IgD-negative memory B cell (primary cell): ENCODE measurements around the gene CPNE1. TPM values are rescaled to one million over a fixed set of nuclear protein-coding genes. Genes with fewer than 3 reads are reported as not detected.
A peak's percentile ranks its signal among the peaks of the same experiment; 100 is the strongest.

Experiments
- H3K27ac Mint-ChIP-seq, 3 donors: one replicate each; pipeline ENCODE4 v1.8.0; 2020 to 2022; ENCODE audit warnings: mild to moderate bottlenecking in 3 of 3, mixed read lengths in 3 of 3, moderate library complexity in 1 of 3
- H3K27me3 Mint-ChIP-seq: one replicate; pipeline ENCODE4 v1.8.0; 2021; ENCODE audit warnings: mixed read lengths
- H3K36me3 Mint-ChIP-seq: one replicate; pipeline ENCODE4 v1.8.0; 2020; ENCODE audit warnings: mild to moderate bottlenecking, mixed read lengths
- H3K4me1 Mint-ChIP-seq, 3 donors: one replicate each; pipeline ENCODE4 v1.8.0; 2020 to 2022; ENCODE audit warnings: mixed read lengths in 3 of 3, mild to moderate bottlenecking in 1 of 3
- H3K4me3 Mint-ChIP-seq, 4 donors: one replicate each; pipeline ENCODE4 v1.8.0; 2020 to 2022; ENCODE audit warnings: mild to moderate bottlenecking in 4 of 4, mixed read lengths in 4 of 4, moderate library complexity in 3 of 4
- H3K9me3 Mint-ChIP-seq, 3 donors: one replicate each; pipeline ENCODE4 v1.8.0; 2020 to 2021; ENCODE audit warnings: mixed read lengths in 3 of 3, mild to moderate bottlenecking in 1 of 3
- polyA plus RNA-seq: library from polyadenylated mRNA; unstranded; fragments of 300-500 nt; fragmentation: Illumina TruSeq; gene quantifications from one replicate; pipeline ENCODE4 v1.2.3, GENCODE V29; 2021

Gene CPNE1
- polyA plus RNA-seq, 1 donor from 2014 or later = 306 TPM

DNA sequence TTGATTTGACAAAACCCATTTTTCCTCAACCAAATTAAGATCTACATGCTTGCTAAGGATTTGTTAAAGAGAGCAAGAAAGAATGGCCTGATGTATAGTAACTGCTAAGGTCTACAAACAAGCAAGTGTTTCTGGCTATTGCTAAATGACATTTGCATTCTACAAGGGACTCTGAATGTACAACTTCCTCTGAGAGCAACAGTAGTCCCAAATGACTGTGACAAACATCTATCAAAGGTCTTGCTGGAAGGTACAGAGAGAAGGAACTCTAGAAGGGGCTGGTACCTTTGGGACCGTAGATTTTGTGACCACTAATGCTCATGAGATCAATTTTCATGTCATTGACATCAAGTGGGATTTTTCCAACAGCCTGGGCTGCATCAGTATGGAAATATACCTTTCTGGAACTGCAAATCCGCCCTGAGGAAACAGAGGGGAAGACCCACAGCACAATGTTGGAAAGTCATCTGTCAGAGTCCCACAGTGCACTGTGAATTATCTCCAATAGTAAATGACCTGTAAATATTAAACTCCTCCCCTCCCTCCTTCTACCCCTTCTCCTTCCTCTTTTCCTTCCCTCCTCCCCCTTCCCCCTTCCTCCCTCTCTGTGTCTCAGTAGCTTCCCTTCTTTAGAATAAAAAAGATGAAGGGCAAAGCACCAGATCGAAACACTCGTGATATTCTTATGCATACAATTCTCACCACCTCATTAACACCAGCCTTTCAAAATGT, 15.9 kb upstream of the CPNE1 start:
- H3K36me3 Mint-ChIP-seq = no peaks in the 10 kb centered on the region
- H3K4me3 Mint-ChIP-seq = peak overlapping the region in 1 of 4 donors; percentile 7

DNA sequence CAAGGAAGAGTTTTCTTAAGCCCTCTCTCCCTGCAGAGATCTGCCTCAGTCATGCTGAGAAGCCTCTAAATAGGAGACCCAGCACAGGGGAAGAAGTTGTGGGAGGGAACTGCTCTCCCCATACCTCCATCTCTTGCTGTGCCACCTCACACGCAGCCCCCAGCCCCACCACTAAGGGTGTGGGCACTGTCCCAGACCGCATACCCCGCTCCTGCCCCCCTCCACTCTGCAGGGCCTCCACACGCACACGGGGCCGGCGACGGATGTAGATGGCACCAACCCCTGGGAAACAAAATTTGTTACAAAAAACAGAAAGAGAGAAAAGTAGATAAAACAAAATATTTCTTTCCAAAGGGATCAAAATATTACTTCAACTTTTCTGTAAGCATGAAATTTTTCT, 10.2 kb upstream of the CPNE1 start:
- Mint-ChIP-seq H3K36me3 (peaks cover 4% of the 10 kb centered on the region), H3K27me3 (no peaks in the 10 kb centered on the region), H3K4me3 (no peak overlapping the region), H3K4me1 (peaks cover 0 to 2% (median 0%) of the 10 kb centered on the region in 3 donors), H3K9me3 (no peaks in the 10 kb centered on the region), H3K27ac (no peak overlapping the region)

More for the DNA sequence above, 15.9 kb upstream of the CPNE1 start:
- Mint-ChIP-seq H3K27ac (peak overlapping the region in 1 of 3 donors; percentile 3), H3K9me3 (no peaks in the 10 kb centered on the region), H3K27me3 (no peaks in the 10 kb centered on the region), H3K4me1 (peaks cover 6 to 13% (median 11%) of the 10 kb centered on the region in 3 donors)

DNA sequence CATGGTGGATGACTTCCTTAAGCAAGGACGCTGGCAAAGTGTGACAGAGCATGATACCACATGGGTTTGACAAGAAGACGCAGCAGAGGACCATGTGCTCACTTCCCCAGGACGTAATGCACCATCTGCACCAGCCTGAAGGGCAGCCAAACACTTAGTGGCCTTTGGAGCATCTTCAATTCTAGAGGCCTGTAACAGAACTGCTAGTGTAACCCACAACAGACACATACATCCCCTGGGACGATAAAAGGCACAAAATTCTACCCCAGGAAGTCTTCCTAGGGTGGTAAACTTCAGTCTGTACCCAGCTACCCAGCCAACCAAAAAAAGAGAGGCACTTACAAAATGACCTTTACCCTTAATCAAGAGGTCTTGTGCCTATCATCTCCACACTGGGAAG, 9.2 kb upstream of the CPNE1 start:
- H3K9me3 Mint-ChIP-seq = no peaks in the 10 kb centered on the region
- peaks cover 10% of the 10 kb centered on the region for H3K36me3 Mint-ChIP-seq
- no peak overlapping the region for H3K27ac Mint-ChIP-seq
- no peaks in the 10 kb centered on the region for H3K27me3 Mint-ChIP-seq
- peaks cover 0 to under 1% (median 0%) of the 10 kb centered on the region in 3 donors for H3K4me1 Mint-ChIP-seq
- no peak overlapping the region for H3K4me3 Mint-ChIP-seq

DNA sequence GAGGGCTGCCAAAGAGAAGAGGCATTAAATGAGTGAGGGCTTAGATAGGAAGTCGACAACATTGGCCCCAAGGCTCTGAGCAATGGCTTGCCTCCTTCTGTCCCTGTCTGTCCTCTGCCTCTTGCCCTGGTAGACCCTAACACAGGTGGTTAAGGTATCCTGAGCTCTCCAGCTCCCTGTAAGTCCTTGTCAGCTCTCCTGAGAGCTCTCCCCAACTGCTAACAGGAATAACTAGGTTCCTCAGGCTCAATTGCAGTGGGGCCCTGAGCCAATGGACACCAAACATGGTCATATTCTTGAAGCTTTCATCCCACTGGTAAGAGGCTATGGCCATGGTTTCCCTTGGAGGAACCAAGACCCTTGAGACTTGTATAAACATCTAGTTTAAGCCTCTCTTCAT, 5.0 kb upstream of the CPNE1 start:
- peak overlapping the region in 1 of 4 donors; percentile 55 for H3K4me3 Mint-ChIP-seq
- peaks cover 11% of the 10 kb centered on the region for H3K36me3 Mint-ChIP-seq
- no peaks in the 10 kb centered on the region for H3K27me3 Mint-ChIP-seq
- no peak overlapping the region for H3K27ac Mint-ChIP-seq
- no peaks in the 10 kb centered on the region for H3K9me3 Mint-ChIP-seq
- H3K4me1 Mint-ChIP-seq = peaks cover 3 to 5% (median 4%) of the 10 kb centered on the region in 3 donors

DNA sequence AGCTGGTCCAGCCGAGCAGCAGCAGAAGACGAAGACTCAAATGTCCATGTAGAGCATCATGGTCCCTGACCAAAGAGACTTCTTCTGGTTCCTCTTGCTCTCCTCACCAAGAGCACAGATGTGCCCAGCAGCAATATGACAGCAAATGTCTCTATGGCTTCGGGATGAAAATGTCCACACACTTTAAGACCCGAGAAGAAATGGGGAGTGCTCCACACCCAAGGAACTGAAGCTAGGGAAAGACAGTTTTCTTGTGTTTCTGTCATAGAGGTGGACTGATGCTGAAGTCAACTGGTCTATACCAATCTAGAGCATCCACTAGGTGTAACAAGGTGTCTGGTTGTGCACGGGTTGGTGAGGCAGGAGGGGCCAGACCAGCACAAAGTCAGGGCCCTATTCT, 4.5 kb upstream of the CPNE1 start:
- Mint-ChIP-seq H3K4me1 (peaks cover 3 to 5% (median 4%) of the 10 kb centered on the region in 3 donors), H3K27me3 (no peaks in the 10 kb centered on the region), H3K4me3 (peak overlapping the region in 1 of 4 donors; percentile 55), H3K9me3 (no peaks in the 10 kb centered on the region), H3K27ac (no peak overlapping the region), H3K36me3 (peaks cover 11% of the 10 kb centered on the region)

DNA sequence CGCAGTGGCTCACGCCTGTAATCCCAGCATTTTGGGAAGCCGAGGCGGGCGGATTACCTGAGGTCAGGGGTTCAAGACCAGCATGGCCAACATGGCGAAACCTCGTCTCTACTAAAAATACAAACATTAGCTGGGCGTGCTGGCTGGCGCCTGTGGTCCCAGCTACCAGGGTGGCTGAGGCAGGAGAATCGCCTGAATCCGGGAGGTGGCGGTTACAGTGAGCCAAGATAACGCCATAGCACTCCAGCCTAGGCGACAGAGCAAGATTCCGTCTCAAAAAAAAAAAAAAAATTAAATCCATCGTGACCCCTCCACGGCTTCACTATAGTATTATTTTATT, 1.2 kb upstream of the CPNE1 start:
- H3K4me3 Mint-ChIP-seq = peak overlapping the region in 1 of 4 donors; percentile 42
- H3K36me3 Mint-ChIP-seq = peaks cover 11% of the 10 kb centered on the region
- H3K4me1 Mint-ChIP-seq = peaks cover 27 to 36% (median 28%) of the 10 kb centered on the region in 3 donors

DNA sequence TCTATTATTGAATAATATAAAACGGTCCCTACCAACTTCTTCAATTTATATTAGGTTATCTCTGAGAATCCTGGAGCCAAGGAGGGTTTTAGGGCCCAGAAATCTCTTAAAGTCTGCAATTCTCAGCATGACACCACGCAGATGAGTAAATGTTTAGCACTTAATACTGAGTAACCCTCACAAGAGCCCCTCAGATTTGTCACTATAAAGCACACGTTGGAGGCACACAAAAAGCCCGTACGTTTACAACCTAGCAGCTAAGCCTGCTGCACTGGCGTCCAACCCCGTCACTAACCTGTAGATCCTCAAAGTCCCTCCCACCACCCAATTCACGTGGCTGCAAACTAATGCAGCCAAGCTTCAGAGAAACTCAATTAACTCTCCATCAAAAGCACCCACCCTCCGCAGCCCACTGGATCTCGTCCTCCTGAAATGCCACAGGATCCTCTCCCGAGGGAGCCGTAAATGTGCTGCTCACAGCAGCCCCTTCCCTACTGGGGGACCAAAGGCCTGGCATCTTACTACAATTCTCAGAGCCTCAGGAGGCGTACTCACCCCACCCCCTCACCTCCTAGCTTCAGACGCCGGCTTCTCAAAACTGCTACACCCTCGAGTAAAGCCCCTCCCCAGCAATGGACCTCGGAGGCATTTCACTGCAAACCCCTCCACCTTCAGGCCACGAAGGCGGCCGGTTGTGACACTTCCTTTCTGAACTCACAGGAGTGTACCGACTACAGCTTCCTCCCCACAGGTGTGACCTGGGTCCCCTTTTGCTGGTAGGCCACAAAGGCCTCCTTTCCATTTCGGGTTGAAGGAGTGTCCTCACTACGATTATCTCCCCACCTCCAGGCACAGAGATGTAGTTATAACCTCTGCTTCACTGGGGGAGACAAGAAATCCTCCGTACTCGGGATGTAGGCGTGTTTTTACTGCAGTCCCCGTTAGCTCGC, 909 bp downstream of the CPNE1 start:
- Mint-ChIP-seq H3K4me1 (peaks cover 46 to 56% (median 46%) of the 10 kb centered on the region in 3 donors), H3K9me3 (no peaks in the 10 kb centered on the region), H3K27ac (peak overlapping the region; percentile 90 to 98 (median 98)), H3K4me3 (peak overlapping the region; percentile 89 to 98 (median 94)), H3K36me3 (peaks cover 6% of the 10 kb centered on the region), H3K27me3 (no peaks in the 10 kb centered on the region)

More for the DNA sequence above, 1.2 kb upstream of the CPNE1 start:
- H3K27ac Mint-ChIP-seq = peak overlapping the region in 1 of 3 donors; percentile 47
- H3K9me3 Mint-ChIP-seq = no peaks in the 10 kb centered on the region
- no peaks in the 10 kb centered on the region for H3K27me3 Mint-ChIP-seq

DNA sequence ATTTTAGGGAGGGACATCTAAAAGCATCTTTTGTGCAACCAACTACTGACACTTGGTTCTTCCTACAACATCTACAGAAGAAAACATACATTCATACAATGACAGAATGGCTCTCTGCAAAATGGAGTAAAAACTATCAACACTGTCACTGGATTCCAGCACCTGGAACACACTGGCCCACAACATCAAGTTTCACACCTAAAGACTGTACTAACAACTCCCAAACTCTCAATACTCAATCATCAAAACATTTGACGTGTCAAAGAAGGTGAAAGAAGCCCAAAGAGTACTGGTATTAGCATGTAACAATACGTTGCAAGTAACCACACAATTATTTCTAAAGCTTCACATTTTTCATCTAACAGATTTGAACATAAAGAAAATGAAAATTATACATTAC, 2.1 kb downstream of the CPNE1 start:
- Mint-ChIP-seq H3K27me3 (no peaks in the 10 kb centered on the region), H3K9me3 (no peaks in the 10 kb centered on the region), H3K4me3 (peak overlapping the region; percentile 64 to 98 (median 92)), H3K4me1 (peaks cover 51 to 59% (median 52%) of the 10 kb centered on the region in 3 donors), H3K36me3 (peaks cover 6% of the 10 kb centered on the region), H3K27ac (peak overlapping the region; percentile 6 to 98 (median 90))

DNA sequence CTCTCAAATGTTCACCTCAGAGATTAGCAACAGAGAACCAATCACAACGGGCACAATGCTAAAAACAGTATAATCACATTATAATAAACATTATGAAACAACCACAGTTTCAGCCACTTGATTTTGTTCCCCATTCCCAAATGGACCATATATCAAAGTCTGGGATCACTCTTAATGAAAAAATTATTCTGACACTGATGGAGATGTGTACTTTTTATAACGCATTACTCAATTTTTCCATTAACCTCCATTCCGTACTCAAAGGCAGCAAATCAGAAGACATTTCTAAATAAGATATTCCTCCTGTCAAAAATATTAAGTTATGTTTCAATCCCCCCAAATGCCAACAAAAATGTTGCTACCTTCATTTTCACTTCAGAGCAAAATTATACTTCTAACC, 2.8 kb downstream of the CPNE1 start:
- Mint-ChIP-seq H3K4me1 (peaks cover 57 to 65% (median 58%) of the 10 kb centered on the region in 3 donors), H3K27me3 (no peaks in the 10 kb centered on the region), H3K27ac (peak overlapping the region; percentile 84 to 98 (median 90)), H3K9me3 (no peaks in the 10 kb centered on the region), H3K36me3 (peaks cover 6% of the 10 kb centered on the region), H3K4me3 (peak overlapping the region; percentile 64 to 98 (median 92))

DNA sequence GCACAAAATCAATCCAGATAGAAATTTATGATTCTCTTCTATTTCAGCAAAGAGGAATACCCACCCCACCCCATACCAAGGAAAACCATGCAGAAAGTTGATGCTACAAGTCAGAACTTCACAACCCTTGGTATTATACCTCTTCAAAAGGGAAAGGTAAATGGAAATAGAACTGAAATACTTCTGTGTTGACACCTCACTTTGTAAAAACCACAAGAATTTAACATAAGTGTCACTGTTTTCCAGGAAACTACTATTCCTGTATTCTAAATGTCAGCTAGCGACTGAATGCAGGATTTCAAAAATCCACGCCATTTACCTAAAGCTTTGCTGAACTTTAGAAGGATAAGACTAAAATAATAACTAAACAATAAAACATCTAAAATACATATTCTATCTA, 3.6 kb downstream of the CPNE1 start:
- Mint-ChIP-seq H3K4me1 (peaks cover 59 to 65% (median 61%) of the 10 kb centered on the region in 3 donors), H3K9me3 (no peaks in the 10 kb centered on the region), H3K36me3 (peaks cover 6% of the 10 kb centered on the region), H3K4me3 (peak overlapping the region in 3 of 4 donors; percentile 89 to 98 (median 95)), H3K27ac (peak overlapping the region in 2 of 3 donors; percentile 76 to 90), H3K27me3 (no peaks in the 10 kb centered on the region)

DNA sequence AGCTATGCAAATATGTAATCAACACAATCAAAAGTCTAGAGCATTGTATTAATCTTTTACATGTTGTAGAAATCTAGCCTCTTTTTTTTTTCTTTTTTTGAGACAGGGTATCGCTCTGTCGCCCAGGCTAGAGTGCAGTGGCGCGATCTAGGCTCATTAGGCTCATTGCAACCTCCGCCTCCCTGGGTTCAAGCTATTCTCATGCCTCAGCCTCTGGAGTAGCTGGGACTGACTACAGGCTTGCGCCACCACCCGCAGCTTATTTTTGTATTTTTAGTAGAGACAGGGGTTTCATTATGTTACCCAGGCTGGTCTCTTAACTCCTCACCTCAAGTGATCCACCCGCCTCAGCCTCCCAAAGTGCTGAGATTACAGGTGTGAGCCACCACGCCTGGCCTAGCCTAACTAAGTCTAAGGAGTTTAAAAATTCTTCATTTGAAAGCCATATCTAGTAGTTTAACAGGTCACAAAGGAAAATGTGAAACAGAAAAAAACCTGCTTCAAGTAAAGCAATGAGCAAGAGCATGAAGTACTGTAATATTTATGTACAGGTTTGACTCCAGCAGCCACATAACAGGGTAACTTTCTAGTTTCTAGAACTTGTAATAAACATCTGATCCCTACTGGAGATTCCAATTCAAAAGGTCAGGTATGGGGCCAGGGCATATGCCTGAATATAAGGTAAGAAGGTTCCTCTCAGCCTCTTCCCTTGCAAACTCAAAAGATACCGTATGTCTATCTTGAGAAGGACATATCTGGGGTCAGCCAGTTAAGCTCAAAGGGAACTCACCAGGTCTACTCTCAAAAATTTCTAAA, 4.4 kb downstream of the CPNE1 start:
- H3K9me3 Mint-ChIP-seq = no peaks in the 10 kb centered on the region
- H3K4me3 Mint-ChIP-seq = peak overlapping the region; percentile 46 to 89 (median 75)

DNA sequence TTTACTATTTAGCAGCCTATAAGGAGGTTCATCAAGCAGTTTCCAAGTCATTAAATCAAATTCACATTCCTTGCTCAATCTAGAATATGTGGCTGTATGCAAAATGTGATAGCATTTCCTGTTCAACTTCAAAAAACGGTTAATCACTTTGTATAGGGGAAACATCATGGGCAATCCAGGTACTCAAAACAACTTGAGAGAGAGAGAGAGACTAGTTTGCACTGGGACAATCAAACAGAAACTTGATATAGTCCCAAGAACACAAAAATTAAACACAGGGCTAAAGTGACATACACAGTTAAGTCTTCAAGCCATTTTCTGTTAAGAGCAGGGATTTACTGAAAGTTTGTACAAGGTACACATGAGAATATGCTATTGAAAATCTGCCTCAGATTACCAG, 7.4 kb downstream of the CPNE1 start:
- H3K27ac Mint-ChIP-seq = peak overlapping the region; percentile 10 to 78 (median 55)
- peaks cover 43 to 46% (median 46%) of the 10 kb centered on the region in 3 donors for H3K4me1 Mint-ChIP-seq
- H3K4me3 Mint-ChIP-seq = peak overlapping the region in 3 of 4 donors; percentile 3 to 75 (median 44)
- H3K36me3 Mint-ChIP-seq = peaks cover 2% of the 10 kb centered on the region
- H3K27me3 Mint-ChIP-seq = no peaks in the 10 kb centered on the region
- no peaks in the 10 kb centered on the region for H3K9me3 Mint-ChIP-seq

More for the DNA sequence above, 4.4 kb downstream of the CPNE1 start:
- peaks cover 6% of the 10 kb centered on the region for H3K36me3 Mint-ChIP-seq
- H3K27me3 Mint-ChIP-seq = no peaks in the 10 kb centered on the region
- peaks cover 59 to 65% (median 61%) of the 10 kb centered on the region in 3 donors for H3K4me1 Mint-ChIP-seq
- peak overlapping the region in 2 of 3 donors; percentile 76 to 84 for H3K27ac Mint-ChIP-seq

DNA sequence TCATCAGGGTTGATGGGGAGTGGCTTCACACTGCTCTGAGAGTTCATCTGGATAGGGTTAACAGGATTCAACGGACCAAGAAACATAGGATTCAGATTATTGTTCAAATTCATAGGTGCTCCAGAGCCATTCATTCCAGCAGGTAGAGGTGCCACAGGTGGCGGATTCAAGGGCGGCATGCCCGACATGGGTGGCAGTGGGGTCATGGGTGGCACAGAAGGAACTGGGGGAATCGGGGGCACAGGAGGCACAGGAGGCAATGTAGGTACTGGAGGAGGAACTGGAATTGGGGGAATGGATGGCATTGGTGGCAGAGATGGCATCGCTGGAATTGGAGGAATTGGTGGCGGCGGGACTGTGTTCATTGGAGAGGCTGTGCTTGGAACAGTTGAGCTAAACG, 10.3 kb downstream of the CPNE1 start:
- H3K27me3 Mint-ChIP-seq = no peaks in the 10 kb centered on the region
- no peak overlapping the region for H3K27ac Mint-ChIP-seq
- H3K9me3 Mint-ChIP-seq = no peaks in the 10 kb centered on the region
- H3K36me3 Mint-ChIP-seq = peaks cover 5% of the 10 kb centered on the region
- H3K4me3 Mint-ChIP-seq = no peak overlapping the region
- peaks cover 31 to 35% (median 34%) of the 10 kb centered on the region in 3 donors for H3K4me1 Mint-ChIP-seq

DNA sequence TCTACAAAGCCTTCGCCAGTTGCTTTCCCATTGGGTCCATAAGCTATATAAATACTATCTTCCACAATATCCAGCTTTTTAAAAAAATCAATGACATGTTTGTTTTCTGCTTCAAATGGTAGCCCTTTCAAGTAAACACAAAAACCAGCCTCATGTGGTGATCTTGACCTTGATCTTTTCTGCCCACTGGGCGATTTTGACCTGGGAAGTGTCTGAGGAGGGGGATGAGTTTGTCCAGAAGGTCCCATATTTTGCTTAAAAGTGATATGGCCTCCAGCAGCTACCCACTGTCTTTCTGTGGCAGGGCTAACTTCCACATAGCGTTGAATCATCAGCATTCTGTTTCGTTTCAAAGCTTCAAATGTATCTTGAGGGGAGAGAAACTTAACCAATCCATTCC, 10.8 kb downstream of the CPNE1 start:
- H3K27ac Mint-ChIP-seq = no peak overlapping the region
- H3K4me1 Mint-ChIP-seq = peaks cover 27 to 33% (median 30%) of the 10 kb centered on the region in 3 donors
- H3K36me3 Mint-ChIP-seq = peaks cover 3% of the 10 kb centered on the region
- H3K9me3 Mint-ChIP-seq = no peaks in the 10 kb centered on the region
- H3K4me3 Mint-ChIP-seq = no peak overlapping the region
- no peaks in the 10 kb centered on the region for H3K27me3 Mint-ChIP-seq
